ENCODE measurements around the gene ERVH48-1.
"Not testable (repeated sequence)": the region's sequence is repeated elsewhere in the genome, so short reads cannot be mapped to it uniquely, and the experiment has no call there.

The ERVH48-1 gene

DNA sequence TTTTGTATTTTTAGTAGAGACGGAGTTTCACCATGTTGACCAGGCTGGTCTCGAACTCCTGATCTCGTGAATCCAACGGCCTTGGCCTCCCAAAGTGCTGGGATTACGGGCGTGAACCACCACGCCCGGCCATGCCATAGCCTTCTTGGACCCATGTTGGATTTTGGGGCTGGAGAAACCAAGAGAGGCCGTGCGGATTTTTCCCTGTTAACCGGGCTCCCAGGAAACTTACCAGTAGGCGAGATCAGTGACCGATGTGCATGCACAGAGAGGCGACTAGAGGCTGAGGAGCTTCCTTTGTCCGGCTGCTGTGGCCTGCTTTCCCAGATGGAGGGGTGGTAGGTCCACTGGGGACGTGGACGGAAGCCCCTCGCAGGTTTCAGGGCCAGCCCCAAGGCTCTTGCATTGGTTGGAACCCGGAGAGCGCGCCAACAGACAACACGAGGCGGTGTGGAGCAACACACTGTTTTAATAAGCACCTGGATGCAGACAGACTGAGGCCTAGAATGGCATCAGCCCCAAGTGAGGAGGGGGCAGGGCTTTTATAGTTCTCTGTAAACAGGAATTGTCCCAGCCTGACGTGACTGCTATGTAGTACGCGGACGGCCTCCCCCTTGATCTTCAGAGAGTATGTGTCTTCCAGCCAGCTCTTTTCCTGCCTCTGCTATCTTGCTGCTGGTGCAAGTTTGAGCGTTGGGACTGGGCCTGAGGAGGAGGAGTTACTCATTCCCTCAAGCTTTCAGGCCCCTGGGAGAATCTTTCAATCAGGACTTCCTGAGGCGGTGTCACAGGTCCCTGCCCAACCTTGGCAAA, at the start of gene ERVH48-1:
Gene ERVH48-1 (minus strand): TSS at position 517 of the 813 bp plus-strand sequence. CDS start 6,624 bp downstream, outside the sequence.
- DNase-seq (ENCODE audit: low spot score), result no peak

DNA sequence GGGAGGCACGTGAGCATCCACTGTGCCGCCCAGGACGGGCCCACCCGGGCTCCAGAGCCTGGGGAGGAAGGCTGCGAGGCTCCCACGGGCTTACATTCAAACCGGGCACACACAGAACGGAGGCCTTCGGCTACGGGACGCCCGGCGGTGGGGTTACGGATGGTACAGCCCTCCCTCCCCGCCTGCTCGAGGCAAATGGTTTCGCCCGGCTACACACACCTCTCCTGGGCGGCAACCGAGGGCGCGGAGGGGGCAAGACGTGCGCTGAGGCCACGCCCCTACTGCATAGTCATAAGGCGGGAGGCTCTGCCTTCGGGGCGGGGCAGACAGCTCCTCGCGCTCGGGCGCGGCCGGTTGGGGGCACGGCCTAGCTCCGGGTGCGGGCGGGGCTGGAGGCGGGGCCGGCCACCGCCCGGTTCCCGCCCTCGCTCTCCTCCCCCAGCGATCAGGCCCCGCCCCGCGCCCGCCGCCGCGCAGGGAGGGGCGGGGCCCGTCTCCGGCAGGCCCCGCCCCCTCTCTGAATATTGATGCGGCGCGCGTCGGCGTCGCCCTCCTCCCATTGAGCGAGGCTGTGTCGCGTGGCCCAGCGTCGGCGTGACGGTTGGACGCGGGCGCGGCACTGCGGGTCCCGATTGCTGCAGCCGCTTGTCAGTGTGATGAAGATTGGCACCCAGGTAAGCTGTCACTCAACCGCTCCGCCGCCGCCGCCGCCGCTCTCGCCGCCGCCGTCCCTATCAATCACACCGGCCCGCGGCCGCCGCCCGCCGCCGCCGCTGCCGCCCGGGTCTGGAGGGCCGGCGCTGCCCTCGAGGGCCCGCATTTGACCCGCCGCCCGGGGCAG, 48.8 kb upstream of the ERVH48-1 start, which contains the start of gene PKNOX1:
Gene PKNOX1 (plus strand): TSS at position 572 of the 841 bp plus-strand sequence. CDS start 29,820 bp downstream, outside the sequence.
- DNase-seq (ENCODE audit: low spot score), result peak; percentile 92

DNA sequence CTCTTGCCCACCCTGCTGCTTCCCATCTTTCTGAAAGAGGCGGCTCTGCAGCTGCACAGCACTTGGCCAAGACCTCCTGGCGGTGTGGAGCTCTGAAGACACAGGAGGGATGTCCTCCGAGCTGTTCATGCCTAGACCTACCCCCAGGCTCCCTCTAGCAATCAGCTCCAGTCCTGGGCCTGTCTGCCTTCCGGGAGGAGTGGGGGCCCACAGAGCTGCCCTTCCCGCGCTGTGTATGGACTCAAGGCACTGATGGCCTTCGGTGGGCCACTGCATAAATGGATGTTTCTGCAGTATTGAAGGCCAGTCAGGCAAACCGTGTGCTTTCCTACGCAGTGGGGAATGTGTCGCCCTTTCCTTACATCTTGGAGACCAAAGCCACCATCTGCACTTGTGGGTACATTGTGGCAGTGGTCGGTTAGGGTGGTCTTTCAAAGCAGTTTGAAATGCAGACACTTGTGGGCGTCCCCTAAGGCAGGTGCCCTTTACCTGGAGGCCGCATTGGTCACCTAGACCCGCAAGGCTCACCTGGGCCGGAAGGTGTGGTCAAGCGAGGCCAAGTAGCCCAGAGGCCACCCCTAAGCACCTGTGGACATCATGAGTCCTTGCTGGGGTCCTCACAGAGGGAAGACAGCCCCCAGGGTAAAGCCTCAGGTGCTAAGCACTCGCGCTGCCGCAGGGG, 48.0 kb upstream of the ERVH48-1 start:
- DNase-seq (ENCODE audit: low spot score), result no peak

DNA sequence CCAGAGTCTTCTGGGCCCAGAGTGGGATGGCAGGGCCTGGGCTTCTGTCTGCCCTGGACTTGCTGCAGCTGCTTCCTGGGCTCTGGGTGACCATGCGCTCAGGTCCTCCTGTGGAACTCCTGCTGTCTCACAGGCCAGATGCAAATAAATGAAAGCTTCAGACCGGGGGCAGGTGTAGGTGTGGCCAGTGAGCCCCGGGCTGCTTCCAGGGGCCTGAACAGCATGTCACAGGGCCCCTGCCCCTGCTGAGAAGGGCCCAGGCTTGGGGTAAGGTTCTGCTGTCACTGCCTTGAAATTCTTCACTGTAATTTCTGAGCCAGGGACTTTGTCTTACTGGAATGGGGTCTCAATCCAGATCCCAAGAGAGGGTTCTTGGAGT, 46.5 kb upstream of the ERVH48-1 start:
- no peak for DNase-seq (ENCODE audit: low spot score)

- DNase-seq (ENCODE audit: low spot score), result no peak
Observed at GRCh38 chr21:42970946-42971653, 45.7 kb upstream of the ERVH48-1 start.

- DNase-seq (ENCODE audit: low spot score), result no peak
Observed at GRCh38 chr21:42969193-42969600, 43.8 kb upstream of the ERVH48-1 start.

GRCh38 chr21:42967616-42968015, 42.2 kb upstream of the ERVH48-1 start:
- not testable (repeated sequence) for DNase-seq (ENCODE audit: low spot score)

GRCh38 chr21:42965211-42965560, 39.8 kb upstream of the ERVH48-1 start:
- DNase-seq (ENCODE audit: low spot score), result no peak

- DNase-seq (ENCODE audit: low spot score), result no peak
Observed at GRCh38 chr21:42964546-42965210, 39.2 kb upstream of the ERVH48-1 start.

GRCh38 chr21:42964086-42964485, 38.7 kb upstream of the ERVH48-1 start:
- DNase-seq (ENCODE audit: low spot score), result no peak

- DNase-seq (ENCODE audit: low spot score), result no peak
Observed at GRCh38 chr21:42962380-42963007, 37.1 kb upstream of the ERVH48-1 start.

DNA sequence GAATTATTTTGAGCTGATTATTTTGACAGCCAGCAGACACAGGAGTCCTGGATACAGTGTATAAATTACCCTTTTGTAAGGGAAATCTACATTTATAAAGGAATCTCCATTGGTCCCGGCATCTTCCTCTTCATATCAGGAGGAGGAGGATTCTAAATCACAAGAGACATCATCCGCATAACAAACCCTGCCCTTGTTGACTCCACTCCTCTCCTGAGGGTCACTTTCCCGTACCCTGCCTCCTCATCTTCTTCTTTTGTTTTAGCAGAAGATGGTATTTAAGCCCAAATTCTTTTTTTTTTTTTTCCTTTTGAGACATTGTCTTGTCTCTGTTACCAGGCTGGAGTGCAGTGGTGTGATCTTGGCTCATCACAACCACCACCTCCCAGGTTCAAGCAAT, 34.3 kb upstream of the ERVH48-1 start:
- no peak for DNase-seq (ENCODE audit: low spot score)

- DNase-seq (ENCODE audit: low spot score), result not testable (repeated sequence)
Observed at GRCh38 chr21:42958122-42958521, 32.7 kb upstream of the ERVH48-1 start.

GRCh38 chr21:42956824-42957630, 31.6 kb upstream of the ERVH48-1 start:
- DNase-seq (ENCODE audit: low spot score), result no peak

- not testable (repeated sequence) for DNase-seq (ENCODE audit: low spot score)
Observed at GRCh38 chr21:42951193-42951592, 25.8 kb upstream of the ERVH48-1 start.

- DNase-seq (ENCODE audit: low spot score), result not testable (repeated sequence)
Observed at GRCh38 chr21:42949094-42949755, 23.8 kb upstream of the ERVH48-1 start.

- DNase-seq (ENCODE audit: low spot score), result no peak
Observed at GRCh38 chr21:42942244-42942643, 16.8 kb upstream of the ERVH48-1 start.

DNA sequence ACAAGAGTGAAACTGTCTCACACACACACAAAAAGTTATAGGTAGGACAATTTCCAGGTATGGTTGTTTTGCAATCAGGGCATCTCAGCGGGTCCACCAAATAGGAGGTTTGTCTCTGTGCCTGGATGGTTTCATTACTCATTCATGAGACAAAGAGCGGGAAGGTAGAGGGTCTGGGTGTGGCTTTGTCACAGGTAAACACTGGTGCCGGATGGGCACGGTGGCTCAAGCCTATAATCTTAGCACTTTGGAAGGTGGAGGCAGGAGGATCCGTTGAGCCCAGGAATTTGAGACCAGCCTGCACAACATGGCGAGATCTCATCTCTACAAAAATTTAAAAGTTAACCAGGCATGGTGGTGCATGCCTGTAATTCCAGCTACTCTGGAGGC, 16.3 kb upstream of the ERVH48-1 start:
- DNase-seq (ENCODE audit: low spot score), result no peak
